Erythroblast (primary cell): ENCODE results near the gene NLGN1.

ENCODE experiments used
- GATA1 ChIP-seq: IDR thresholded peaks from 2 replicates; pipeline ENCODE4 v1.6.1; 2011; ENCODE audit warnings: low read depth, mild to moderate bottlenecking, control low read depth, low read length, moderate library complexity
- POLR2A ChIP-seq: IDR thresholded peaks from 2 replicates; pipeline ENCODE4 v1.6.1; 2011; ENCODE audit warnings: mild to moderate bottlenecking, low read length

GRCh38 chr3:173743111-173743510, 345.6 kb downstream of the NLGN1 start:
- TF ChIP-seq POLR2A (no peak), GATA1 (no peak)
